HEK293T (cell line): Measurements from ENCODE around the gene COL6A5.

Source experiments
- CTCF ChIA-PET: fragments of 350-600 bp; formaldehyde crosslinking; extraction: SDS; loops from one replicate; lab custom pipeline; 2021; ENCODE audit warnings: antibody characterized with exemption, inconsistent platforms; lab: Yijun Ruan, JAX
- POLR2A ChIA-PET: fragments of 350-600 bp; formaldehyde crosslinking; extraction: SDS; loops from one replicate; lab custom pipeline; 2020; ENCODE audit warnings: antibody characterized with exemption, inconsistent platforms; lab: Yijun Ruan, JAX
- DNase-seq: peaks from one replicate; pipeline ENCODE4 v3.0.0; 2012; ENCODE audit warnings: mixed read lengths; ENCODE audit errors: extremely low spot score
- ARNT ChIP-seq: fragments of 450-650 bp; IDR thresholded peaks from 2 replicates; pipeline ENCODE4 v1.6.1; 2017; ENCODE audit warnings: mild to moderate bottlenecking
- BHLHE40 ChIP-seq: fragments of 450-650 bp; IDR thresholded peaks from 2 replicates; pipeline ENCODE4 v1.6.1; 2016; ENCODE audit warnings: mild to moderate bottlenecking, moderate library complexity, borderline replicate concordance
- CTBP1 ChIP-seq: fragments of 450-650 bp; IDR thresholded peaks from 2 replicates; pipeline ENCODE4 v1.6.1; 2016; ENCODE audit warnings: borderline replicate concordance
- ELF4 ChIP-seq: fragments of 450-650 bp; IDR thresholded peaks from 2 replicates; pipeline ENCODE4 v1.6.1; 2017; ENCODE audit warnings: antibody characterized with exemption
- FOXA1 ChIP-seq: fragments of 450-650 bp; IDR thresholded peaks from 2 replicates; pipeline ENCODE4 v1.6.1; 2016; ENCODE audit warnings: mild to moderate bottlenecking
- FOXK2 ChIP-seq: fragments of 450-650 bp; IDR thresholded peaks from 2 replicates; pipeline ENCODE4 v1.6.1; 2016; ENCODE audit warnings: mild to moderate bottlenecking
- FOXM1 ChIP-seq: fragments of 450-650 bp; IDR thresholded peaks from 2 replicates; pipeline ENCODE4 v1.6.1; 2017; ENCODE audit warnings: mild to moderate bottlenecking, borderline replicate concordance
- HDGF ChIP-seq: fragments of 450-650 bp; IDR thresholded peaks from 2 replicates; pipeline ENCODE4 v1.6.1; 2017; ENCODE audit warnings: antibody characterized with exemption, borderline replicate concordance
- L3MBTL2 ChIP-seq: fragments of 450-650 bp; conservative IDR thresholded peaks from 2 replicates; pipeline ENCODE4 v1.6.1; 2016; ENCODE audit warnings: mild to moderate bottlenecking
- LEF1 ChIP-seq: fragments of 450-650 bp; IDR thresholded peaks from 2 replicates; pipeline ENCODE4 v1.6.1; 2017; ENCODE audit warnings: mild to moderate bottlenecking, borderline replicate concordance
- NFRKB ChIP-seq: fragments of 450-650 bp; IDR thresholded peaks from 2 replicates; pipeline ENCODE4 v1.6.1; 2016; ENCODE audit warnings: mild to moderate bottlenecking, moderate library complexity
- PKNOX1 ChIP-seq: fragments of 450-650 bp; IDR thresholded peaks from 2 replicates; pipeline ENCODE4 v1.6.1; 2016
- SP1 ChIP-seq: fragments of 450-650 bp; IDR thresholded peaks from 2 replicates; pipeline ENCODE4 v1.6.1; 2017
- SUZ12 ChIP-seq: fragments of 450-650 bp; IDR thresholded peaks from 2 replicates; pipeline ENCODE4 v1.6.1; 2016; ENCODE audit warnings: mild to moderate bottlenecking
- TARDBP ChIP-seq: fragments of 450-650 bp; IDR thresholded peaks from 2 replicates; pipeline ENCODE4 v1.6.1; 2016
- ZNF384 ChIP-seq: fragments of 450-650 bp; IDR thresholded peaks from 2 replicates; pipeline ENCODE4 v1.6.1; 2016

The COL6A5 gene

GRCh38 chr3:130377960-130378676 is 32.6 kb downstream of the COL6A5 start:
- ChIA-PET POLR2A (no interaction called here), CTCF (no interaction called here)
- no peak for TF ChIP-seq ARNT
- TF ChIP-seq FOXM1: no peak
- TF ChIP-seq NFRKB: no peak
- no peak for TF ChIP-seq L3MBTL2
- no peak for TF ChIP-seq SP1
- TF ChIP-seq FOXK2: no peak
- no peak for TF ChIP-seq BHLHE40
- TF ChIP-seq SUZ12: no peak
- TF ChIP-seq HDGF: no peak
- no peak for TF ChIP-seq PKNOX1
- no peak for TF ChIP-seq FOXA1
- TF ChIP-seq CTBP1: no peak
- TF ChIP-seq ELF4: no peak
- TF ChIP-seq TARDBP: no peak
- DNase-seq: no peak

- DNase-seq: no peak
- TF ChIP-seq ELF4 (no peak), FOXK2 (no peak), BHLHE40 (no peak), FOXM1 (no peak), TARDBP (no peak)
- CTCF ChIA-PET: no interaction called here
- POLR2A ChIA-PET: no interaction called here
Observed at GRCh38 chr3:130378677-130379191, 33.3 kb downstream of the COL6A5 start.

- ChIA-PET POLR2A (no interaction called here), CTCF (no interaction called here)
- no peak for DNase-seq
- no peak for TF ChIP-seq ZNF384
- TF ChIP-seq FOXM1: no peak
- TF ChIP-seq FOXA1: no peak
- no peak for TF ChIP-seq FOXK2
- no peak for TF ChIP-seq ARNT
- TF ChIP-seq LEF1: no peak
- no peak for TF ChIP-seq HDGF
- no peak for TF ChIP-seq BHLHE40
- no peak for TF ChIP-seq ELF4
- no peak for TF ChIP-seq SP1
- TF ChIP-seq CTBP1: no peak
- TF ChIP-seq L3MBTL2: no peak
- TF ChIP-seq PKNOX1: no peak
- TF ChIP-seq TARDBP: no peak
- no peak for TF ChIP-seq NFRKB
- TF ChIP-seq SUZ12: no peak
Observed at GRCh38 chr3:130379274-130379673, 33.8 kb downstream of the COL6A5 start.

GRCh38 chr3:130380398-130380797 is 34.9 kb downstream of the COL6A5 start:
- no peak for DNase-seq
- TF ChIP-seq ARNT: no peak
- no peak for TF ChIP-seq SUZ12
- TF ChIP-seq ELF4: no peak
- no peak for TF ChIP-seq CTBP1
- ChIA-PET CTCF (no interaction called here), POLR2A (no interaction called here)

GRCh38 chr3:130383424-130383823 is 38.0 kb downstream of the COL6A5 start:
- TF ChIP-seq ZNF384 (no peak), PKNOX1 (peak; percentile 51), L3MBTL2 (no peak), TARDBP (no peak)
- ChIA-PET POLR2A (no interaction called here), CTCF (no interaction called here)
- no peak for DNase-seq

- DNase-seq: no peak
- CTCF ChIA-PET: no interaction called here
- POLR2A ChIA-PET: no interaction called here
- no peak for TF ChIP-seq ARNT
- no peak for TF ChIP-seq SP1
- TF ChIP-seq BHLHE40: no peak
- TF ChIP-seq ELF4: no peak
- TF ChIP-seq NFRKB: no peak
- no peak for TF ChIP-seq TARDBP
- no peak for TF ChIP-seq CTBP1
- TF ChIP-seq L3MBTL2: no peak
- TF ChIP-seq PKNOX1: no peak
- TF ChIP-seq ZNF384: no peak
- TF ChIP-seq HDGF: no peak
Observed at GRCh38 chr3:130384476-130385025, 39.1 kb downstream of the COL6A5 start.
